HG03103 (cell line): ENCODE measurements around the gene ISCA2.
A peak's percentile ranks its signal among the peaks of the same experiment; 100 is the strongest.

Experiments used
- ATAC-seq: cut with Tn5 transposase; IDR thresholded peaks from one replicate; pipeline ENCODE4 v1.9.1; 2021; ENCODE audit warnings: low read depth; ENCODE audit not compliant: unreplicated experiment

ISCA2 gene

DNA sequence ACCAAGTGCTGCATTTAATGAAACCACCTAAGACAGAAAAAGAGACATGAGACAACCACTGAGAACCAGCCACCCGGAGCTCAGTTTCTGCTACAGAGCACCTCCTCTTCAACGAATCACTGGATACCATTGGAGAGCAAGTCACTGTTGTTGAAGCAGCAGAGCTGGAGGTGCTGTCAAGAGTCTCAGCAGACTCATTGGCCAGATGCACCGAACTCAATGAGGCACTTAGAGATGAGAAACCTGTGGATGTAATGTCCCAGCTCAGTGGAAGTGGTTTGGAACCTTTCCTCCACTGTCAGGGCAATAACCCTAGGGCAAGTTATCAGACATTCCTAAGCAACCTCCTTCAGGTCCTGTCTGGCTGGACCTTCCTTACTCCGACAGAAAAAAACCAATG is 13.5 kb upstream of the ISCA2 start:
- ATAC-seq: no peak

DNA sequence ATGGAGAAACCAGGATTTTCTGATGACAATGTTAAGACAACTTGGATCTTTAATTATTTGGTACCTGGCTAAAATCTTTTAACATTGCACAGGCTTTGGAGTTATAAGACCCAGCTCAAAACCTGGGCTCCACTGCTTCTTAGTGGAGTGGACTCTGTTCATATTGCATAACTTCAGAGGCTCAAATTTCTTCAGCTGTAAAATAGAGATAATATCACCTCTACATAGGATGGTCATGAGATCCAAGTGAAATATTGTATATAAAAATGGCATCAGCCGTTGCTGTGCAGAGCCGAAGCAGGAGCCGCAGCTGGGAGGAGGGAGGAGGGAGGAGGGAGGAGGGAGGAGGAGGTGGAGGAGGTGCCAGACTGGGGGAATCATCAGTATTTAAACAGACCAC is 11.0 kb upstream of the ISCA2 start:
- no peak for ATAC-seq

DNA sequence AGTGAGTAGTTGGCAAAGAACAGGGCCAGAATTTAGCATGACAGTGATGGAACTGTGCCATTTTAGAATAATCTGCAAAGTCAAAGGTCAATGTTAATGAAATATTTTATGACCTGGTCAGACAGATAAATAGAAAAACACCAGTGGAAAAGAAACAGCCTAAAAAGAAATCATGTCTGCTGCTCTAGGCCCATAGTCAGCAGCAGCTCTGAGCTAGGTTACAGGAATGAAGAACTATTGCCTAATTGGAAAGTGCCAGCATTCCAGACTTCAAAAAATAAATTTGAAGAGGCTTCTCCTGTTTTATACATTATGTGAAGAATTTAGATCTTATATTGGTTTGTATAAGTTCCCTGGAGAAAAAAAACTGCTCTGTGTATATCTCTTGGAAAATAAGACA is 10.2 kb upstream of the ISCA2 start:
- no peak for ATAC-seq

DNA sequence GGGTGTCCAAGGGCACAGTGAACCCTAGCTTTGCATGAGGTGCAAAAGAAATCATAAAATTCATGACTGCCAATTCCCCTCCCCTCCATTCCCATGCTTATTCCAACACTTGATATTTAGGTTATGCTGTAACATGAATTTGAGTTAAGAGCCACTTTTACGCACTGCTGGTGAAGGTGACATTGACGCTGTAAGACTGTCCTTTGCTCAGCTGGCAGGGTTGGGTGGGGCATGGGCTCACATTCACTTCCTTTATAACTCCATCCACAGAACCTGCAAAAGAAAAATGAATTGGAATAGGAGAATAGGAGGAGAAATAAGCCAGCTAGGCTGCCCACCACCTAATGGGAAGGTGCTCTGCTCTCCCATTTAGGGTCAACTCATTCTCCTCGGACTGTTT is 7.4 kb upstream of the ISCA2 start:
- no peak for ATAC-seq

DNA sequence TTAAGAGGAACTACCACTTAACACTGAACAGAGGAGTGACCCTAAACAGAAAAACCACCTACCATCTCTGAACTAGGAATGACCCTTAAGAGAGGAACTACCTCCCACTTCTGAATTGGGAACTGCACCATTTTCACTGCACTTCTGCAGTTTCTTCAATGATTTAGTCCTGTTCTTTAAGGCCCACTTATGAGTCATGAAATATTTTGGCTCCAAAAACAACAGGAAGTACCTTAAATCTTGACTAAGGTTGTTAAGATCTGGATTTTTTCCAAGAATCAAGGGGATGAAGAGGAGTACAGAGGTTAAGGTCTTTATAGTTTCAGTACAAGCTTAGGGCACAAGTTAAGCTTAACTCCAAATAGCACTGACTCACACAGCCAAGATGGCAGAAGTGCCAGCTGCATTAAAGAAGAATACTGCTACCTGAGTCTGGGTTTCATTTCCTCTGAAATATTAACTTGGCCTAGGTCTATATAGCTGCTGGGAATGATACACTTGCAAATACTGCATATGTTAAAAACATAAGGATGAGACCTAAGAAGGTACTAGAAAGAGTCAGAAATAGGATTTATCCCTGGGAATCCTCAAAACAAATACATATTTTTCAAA is 4.7 kb upstream of the ISCA2 start:
- no peak for ATAC-seq

DNA sequence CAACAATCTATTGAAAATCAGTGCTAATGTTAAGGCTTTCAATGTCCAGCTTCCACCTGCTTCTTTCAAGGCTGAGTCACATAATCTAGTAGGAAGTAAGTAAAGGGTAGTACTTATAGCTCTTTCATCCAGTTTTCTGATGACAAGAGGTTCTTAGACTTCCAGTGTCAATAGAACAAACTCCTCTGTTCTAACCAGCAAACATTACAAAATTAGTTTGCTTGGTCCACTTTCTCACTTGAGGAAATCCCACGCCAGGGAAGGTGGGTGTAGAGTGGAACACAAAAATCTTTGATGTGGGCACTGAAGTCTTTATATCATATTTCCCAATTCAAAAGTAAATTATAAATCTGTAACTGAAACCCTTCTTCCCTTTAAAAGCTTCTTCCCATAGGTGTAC is 3.1 kb upstream of the ISCA2 start:
- no peak for ATAC-seq

DNA sequence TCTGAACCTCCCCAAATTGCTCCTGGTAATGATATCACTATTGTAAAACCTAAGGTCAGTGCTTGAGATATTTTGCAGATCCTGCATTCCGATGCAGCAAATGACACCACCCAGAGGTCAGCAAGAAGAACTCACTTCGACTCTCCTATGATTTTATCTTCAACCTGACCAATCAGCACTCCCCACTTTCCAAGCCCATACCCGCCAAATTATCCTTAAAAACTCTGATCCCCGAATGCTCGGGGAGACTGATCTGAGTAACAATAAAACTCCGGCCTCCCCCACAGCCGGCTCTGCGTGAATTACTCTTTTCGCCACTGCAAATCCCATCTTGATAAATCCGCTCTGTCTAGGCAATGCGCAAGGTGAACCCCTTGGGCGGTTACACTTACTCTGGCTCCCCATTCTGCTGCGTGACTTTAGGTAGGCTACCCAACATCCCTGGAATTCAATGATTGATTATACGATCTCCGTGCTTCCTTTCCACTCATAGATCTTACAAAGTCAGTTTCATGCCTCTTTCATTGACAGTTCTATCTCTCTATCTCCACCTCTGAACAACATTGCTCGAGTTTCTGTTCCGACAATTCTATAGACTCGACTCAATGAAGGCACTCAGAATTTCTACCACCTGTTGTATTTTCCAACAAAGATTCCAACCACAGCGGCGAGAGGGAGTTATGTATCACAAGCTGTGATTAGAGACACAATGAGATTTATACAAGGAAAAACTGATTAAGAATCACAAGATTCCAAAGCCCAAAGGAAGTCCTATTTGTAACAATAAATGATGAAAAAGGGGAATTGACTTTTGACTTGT is 1.4 kb upstream of the ISCA2 start:
- ATAC-seq: no peak

DNA sequence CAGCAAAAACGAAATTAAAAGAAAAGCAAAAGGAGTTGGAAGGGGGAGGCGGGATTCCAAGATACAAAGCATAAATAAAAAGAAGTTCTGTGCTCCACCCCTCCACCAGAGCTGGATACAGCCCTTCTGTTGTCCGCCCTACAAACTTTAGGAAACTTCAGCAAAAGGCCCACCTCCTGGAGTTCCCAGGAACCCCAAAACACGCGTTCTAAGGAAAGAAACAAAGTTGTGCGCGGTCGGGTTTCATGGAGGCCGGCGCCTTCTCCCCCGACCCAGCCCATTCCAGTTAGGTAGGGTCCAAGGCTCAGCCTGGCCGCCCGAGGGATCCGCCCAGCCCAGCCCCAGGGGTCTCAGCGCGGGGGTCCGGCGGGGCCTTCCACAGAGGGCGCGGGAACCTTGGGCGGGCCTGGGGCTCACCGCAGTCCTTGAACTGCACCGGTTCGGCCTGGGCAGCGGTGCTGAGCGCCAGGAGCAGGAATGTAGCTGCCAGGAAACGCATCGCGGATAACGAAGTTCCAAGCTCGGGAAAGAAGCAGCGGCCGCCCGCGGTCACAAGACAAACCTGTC is 706 bp upstream of the ISCA2 start, which contains the start of gene NPC2:
NPC2 (minus strand) TSS at position 530 of the 567 bp plus-strand sequence; CDS start at position 499, 31 bp downstream.
- peak; percentile 4 for ATAC-seq

DNA sequence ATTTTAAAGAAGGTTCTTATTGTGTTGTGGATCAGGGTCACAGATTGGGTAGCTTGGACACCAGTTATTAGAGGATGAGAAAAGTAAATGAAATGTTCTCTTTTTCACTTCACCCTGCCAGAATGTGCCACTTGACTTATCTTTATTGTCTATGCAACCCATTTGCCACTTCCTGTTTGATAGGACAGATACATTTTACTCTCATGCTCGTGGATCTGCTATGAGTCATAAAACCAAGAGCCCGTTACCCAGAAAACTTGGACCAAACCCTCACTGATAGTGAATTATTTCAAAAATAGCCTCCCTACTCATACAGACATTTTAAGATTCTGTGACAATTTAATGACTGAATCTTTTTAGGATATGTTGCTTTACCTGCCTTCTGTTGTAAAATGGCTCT is 1.8 kb downstream of the ISCA2 start:
- ATAC-seq: no peak

DNA sequence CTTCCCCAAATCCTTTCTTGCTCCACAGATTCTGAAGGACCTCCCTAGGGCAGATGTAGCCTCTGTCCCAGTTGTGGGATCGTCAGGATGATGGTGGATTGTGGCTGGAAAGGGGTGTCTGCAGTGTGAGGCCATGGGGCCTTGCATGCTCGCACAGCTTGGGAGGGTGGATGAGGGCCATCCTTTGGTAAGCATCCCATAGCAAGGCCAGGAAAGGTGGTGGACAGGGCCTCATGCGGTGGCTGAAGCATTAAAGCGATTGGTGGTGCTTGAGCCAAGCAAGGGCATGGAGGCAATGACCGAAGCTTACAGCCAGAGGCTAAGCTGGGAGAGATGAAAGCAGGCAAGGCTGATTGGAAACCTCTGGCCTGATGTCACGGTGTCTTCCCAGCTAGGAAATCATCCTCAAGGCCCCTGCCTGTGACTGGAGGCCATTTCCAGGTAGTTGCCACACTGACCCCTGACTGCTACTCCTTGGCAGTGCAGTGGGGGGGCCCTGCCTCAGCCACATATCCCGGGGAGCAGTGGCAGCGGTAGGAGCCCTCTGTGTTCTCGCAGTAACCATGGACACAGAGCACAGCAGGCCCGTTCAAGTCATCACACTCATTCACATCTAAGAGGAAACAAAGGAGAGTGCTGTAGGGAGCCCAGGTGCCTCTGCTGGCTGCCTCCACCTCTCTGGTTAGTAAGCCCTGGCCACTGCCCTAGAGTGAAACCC is 7.0 kb downstream of the ISCA2 start:
- ATAC-seq: no peak

DNA sequence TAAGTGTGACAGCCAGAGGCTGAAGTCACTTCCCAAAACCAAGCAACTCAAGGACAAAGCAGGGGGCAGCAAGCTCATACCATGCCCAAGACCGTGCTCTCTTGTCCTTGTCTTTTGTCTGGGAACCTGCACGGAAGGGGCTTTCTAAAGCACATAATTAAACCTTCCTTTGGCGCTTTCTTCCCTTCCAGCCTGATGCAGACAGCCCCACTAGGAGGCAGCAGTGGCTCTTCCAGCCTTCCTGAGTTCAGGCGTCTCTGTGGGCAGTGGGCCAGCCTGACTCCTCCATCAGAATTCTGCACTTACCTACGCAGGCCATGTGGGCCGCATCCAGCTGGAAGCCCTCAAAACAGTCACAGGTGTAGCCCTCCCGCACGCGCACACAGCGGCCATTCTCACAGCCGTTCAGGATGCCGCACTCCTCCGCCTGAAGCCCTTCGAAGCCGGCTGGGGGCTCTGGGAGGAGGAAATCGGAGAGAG is 7.6 kb downstream of the ISCA2 start:
- no peak for ATAC-seq

DNA sequence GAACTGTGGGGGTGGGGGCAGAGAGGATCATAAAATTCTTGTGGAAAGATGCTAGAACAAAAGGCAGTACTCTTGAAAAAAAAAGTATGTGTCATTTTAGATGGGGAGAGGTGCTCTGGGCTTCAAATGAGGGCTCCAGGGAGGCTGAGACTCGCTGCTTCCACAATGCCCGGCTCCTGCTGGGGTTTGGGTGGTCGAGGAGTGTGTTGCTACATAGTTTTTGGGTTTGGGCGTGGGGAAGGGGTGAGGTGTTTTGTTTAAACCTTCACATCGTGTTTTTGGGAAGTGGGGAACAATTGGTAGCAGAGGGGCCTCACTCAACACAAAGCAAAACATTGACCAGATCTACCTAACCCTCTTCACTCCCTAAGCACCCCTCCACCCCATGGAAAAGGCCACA is 8.1 kb downstream of the ISCA2 start:
- ATAC-seq: no peak

DNA sequence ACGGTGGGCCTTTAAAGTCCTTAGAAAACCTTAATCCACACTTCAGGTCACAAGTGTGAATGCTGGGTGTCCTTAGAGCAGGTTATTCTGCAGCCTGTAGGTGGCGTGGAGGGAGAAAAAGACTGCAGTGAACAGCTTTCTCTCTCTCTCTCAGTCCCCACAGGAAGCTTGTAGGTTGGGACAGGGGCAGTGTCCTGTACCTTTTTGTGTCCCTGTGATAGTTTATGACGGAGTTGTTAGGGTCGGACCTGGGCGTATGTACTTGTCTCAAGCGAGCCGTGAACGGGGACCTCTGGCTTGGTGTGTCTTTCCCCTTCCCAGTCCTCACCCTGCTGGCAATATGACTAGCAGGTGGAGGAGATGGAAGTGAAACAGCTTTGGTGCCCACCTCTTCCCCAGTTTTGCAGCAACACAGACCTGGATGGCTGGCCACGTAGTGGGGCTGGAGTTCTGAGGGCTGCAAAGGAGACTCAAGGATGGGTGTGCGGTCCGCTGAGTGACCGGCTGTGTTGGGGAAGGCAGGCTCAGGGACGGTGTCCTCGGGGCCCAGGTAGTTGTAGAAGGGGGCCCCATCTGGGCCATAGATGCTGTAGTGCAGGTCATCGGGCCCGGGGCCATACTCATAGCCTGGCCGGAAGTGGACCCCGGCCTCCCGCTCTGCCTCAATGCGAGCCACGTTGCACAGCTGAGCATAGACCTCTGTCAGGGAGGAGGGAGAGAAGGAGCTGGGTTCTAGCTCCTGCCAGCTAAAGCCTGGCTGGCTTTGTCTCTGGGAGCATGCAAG is 8.9 kb downstream of the ISCA2 start:
- ATAC-seq: no peak

DNA sequence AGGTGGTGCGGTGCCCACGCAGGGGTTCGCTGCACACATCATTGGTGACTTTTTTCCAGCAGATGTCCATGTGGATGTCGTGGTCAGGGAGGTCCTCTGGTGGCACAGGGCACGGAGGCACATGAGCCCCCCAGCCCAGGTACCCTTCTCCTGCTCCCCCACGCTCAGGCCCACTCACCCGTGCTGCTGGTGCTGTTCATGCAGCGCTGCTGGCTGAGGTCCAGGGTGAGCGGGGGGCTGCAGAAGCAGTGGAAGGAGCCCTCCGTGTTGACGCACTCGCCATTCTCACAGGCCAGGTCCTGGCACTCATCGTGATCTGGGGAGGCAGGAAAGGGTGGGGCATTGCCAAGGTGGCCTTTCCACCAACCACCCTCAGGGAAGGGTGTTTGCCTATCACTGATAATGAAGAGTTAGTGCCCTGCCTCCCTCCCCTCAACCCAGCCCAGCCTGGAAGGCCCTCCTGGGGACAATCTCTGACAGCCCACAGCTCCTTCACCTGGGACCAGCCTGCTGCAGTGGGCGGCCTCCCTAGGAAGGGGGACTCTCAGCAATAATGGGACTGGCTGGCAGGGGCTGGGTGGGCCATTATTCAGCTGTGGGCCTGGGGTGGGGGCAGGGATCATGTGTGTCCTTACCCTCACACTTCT is 9.8 kb downstream of the ISCA2 start:
- no peak for ATAC-seq

DNA sequence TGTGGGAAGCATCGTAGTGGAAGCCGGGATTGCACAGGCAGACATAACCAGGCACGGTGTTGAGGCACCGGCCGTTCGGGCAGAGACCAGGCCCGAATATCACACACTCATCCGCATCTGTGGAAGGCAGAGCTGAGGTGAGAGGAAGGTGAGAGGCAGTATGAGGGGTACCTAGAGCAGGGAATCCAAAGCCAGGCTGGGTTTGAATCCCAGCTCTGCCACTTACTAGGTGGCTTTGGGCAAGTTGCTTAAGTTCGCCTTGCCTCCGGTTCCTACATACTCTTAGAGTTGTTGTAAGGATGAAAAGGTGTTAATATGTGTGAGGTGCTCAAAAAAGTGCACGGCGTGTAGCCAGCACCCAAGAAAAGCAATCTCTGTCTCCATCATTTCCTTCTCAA is 10.4 kb downstream of the ISCA2 start:
- no peak for ATAC-seq

DNA sequence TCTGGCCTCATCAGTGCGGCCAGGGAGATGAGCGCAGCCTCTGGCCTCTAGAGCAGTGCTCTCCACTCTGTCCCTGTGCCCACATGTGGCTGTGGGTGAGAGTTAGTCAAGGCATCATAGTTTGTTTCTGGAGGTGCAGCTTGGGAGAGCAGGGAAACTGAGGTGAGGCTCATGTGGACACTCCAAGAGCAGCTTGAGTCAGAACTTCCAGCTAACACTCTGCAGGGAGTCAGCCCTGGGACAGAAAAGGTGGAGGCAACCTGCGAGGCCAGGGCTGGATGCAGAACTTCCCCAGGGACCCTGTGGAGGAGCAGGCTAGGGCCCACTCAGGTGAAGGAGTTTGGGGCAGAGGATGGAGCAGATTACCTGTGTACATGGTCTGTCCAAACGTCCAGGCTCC is 10.8 kb downstream of the ISCA2 start:
- no peak for ATAC-seq

DNA sequence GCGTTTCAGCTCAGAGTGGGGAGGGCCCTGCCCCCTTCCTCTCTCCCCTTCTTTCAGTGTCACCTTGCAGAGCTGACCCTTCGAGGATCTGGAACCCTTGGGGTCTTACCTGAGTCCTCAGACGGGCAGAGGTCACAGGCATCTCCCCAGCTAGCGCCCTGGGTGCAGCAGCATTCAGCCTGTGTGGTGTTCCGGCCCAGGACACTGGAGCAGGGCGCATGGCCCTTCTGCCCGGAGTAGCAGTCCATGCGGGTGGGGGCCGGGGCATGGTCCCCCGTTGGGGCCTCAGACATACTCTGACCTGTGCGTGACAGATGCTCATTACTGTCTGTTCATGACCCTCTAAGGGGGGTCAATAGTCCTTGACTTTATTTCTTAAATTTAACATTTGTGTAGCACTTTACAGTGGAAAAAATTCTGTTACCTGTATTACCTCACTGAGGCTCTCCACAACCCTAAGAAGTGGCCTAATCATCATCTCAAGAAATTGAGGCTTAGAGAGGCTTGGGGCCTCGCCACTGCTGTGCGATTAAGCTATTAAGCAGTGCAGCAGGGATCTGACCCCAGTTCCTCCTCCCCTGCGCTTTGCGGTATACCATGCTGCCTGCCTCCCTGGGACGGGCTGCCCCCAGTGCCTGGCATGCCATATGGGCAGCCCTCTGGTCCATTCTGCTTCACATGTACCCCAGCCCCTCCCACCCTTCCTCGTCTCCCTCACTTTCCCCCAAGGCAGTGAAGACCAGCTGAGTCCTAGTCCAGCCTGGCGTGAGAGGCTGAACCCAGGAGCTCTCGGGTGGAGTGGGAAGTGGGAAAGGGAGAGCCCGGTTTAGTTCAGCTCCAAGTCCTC is 11.5 kb downstream of the ISCA2 start:
- no peak for ATAC-seq

DNA sequence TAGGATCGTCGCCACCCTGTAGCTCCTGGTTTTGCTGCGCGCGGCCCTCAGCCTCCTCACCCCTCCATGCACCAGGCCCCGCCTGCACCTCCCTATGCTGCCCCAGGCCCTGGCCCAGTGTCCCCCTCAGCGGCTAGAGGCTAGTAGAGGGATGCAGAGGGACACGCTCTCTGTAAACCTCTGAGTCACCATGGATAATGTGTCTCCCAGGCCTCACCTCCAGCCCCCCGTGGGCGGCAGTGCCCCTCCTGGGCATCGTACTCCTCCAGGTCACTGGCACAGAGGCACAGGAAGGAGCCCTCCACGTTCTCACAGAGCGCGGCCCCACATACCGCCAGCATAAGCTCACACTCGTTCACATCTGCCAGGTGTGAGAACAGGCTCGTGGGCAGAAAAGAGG is 12.3 kb downstream of the ISCA2 start:
- no peak for ATAC-seq

DNA sequence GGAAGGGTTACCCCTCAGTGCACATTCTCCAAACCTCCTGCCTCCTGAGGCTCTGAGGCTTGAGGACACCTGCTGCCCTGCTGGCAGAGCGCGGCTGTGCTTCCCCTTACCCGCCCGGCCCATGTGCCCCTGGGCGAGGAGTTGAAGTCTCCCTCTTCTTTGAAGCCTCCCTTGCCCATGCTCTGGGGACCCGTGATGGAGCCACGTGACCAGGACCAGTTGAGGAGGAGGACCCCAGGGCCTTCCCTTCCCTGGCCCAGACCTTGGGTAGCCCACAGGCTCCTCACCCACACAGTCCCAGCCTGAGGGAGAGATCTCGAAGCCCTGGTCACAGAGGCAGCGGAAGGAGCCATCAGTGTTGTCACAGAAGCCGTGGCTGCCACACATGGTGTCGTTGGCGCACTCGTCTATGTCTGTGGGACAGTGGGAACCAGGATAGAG is 12.9 kb downstream of the ISCA2 start:
- ATAC-seq: no peak
